Measurements from ENCODE around the gene DRD5.
"Not testable (repeated sequence)": the region's sequence is repeated elsewhere in the genome, so short reads cannot be mapped to it uniquely, and the experiment has no call there.

GRCh38 chr4:9796641-9797040, 15.2 kb downstream of the DRD5 start:
- TF ChIP-seq, protein P1, sequence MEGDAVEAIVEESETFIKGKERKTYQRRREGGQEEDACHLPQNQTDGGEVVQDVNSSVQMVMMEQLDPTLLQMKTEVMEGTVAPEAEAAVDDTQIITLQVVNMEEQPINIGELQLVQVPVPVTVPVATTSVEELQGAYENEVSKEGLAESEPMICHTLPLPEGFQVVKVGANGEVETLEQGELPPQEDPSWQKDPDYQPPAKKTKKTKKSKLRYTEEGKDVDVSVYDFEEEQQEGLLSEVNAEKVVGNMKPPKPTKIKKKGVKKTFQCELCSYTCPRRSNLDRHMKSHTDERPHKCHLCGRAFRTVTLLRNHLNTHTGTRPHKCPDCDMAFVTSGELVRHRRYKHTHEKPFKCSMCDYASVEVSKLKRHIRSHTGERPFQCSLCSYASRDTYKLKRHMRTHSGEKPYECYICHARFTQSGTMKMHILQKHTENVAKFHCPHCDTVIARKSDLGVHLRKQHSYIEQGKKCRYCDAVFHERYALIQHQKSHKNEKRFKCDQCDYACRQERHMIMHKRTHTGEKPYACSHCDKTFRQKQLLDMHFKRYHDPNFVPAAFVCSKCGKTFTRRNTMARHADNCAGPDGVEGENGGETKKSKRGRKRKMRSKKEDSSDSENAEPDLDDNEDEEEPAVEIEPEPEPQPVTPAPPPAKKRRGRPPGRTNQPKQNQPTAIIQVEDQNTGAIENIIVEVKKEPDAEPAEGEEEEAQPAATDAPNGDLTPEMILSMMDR (IDR thresholded peaks at IDR 0.05 in 2 of 3, conservative IDR thresholded peaks at IDR 0.05 in 1 of 3; ENCODE audit: insufficient read depth in 2 of 3, low read depth in 1 of 3, low read length in 3 of 3) = not testable (repeated sequence)
- TF ChIP-seq, protein P2, sequence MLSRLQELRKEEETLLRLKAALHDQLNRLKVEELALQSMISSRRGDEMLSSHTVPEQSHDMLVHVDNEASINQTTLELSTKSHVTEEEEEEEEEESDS (CRISPR knock-in tag; IDR thresholded peaks at IDR 0.05) = not testable (repeated sequence)
- not testable (repeated sequence) for TF ChIP-seq NR2F6 (CRISPR knock-in tag; IDR thresholded peaks at IDR 0.05); NCOA2 (IDR thresholded peaks at IDR 0.05; ENCODE audit: partially characterized antibody in 2 of 2); SNIP1 (IDR thresholded peaks at IDR 0.05; ENCODE audit: low read depth); RBM14 (IDR thresholded peaks at IDR 0.05; ENCODE audit: borderline replicate concordance, insufficient read depth, low read depth, low read length); POLR2A (conservative IDR thresholded peaks at IDR 0.05); HDAC6 (IDR thresholded peaks at IDR 0.05; ENCODE audit: low read depth, low read length); SREBF2 (CRISPR knock-in tag; IDR thresholded peaks at IDR 0.05); SIN3A (IDR thresholded peaks at IDR 0.05; ENCODE audit: borderline replicate concordance in 2 of 2, control insufficient read depth in 1 of 2, low read depth in 2 of 2, low read length in 2 of 2); GTF2E2 (tag; IDR thresholded peaks at IDR 0.05)
